ENCODE results near the gene AKNAD1. TPM values are rescaled to one million over a fixed set of nuclear protein-coding genes. Genes with fewer than 3 reads are reported as not detected.

AKNAD1 gene
- total RNA-seq, 1 donor: 0.86 TPM

GRCh38 chr1:108878678-108879077, 21.8 kb upstream of the AKNAD1 start:
- no peak for DNase-seq (ENCODE audit: low read depth)
- no peak overlapping the region for H3K4me3 ChIP-seq (ENCODE audit: low read depth, low read length)
- TF ChIP-seq CTCF (IDR thresholded peaks at IDR 0.05; ENCODE audit: insufficient read depth, low read depth, low read length): no peak

- H3K4me3 ChIP-seq (ENCODE audit: low read depth, low read length): peak overlapping the region; percentile 96
- no peak for TF ChIP-seq CTCF (IDR thresholded peaks at IDR 0.05; ENCODE audit: insufficient read depth, low read depth, low read length)
- DNase-seq (ENCODE audit: low read depth): no peak
Observed at GRCh38 chr1:108878160-108878469, 21.2 kb upstream of the AKNAD1 start.

GRCh38 chr1:108877348-108878159, 20.7 kb upstream of the AKNAD1 start:
- peak; percentile 34 for DNase-seq (ENCODE audit: low read depth)
- TF ChIP-seq CTCF (IDR thresholded peaks at IDR 0.05; ENCODE audit: insufficient read depth, low read depth, low read length): no peak
- H3K4me3 ChIP-seq (ENCODE audit: low read depth, low read length): peak overlapping the region; percentile 96

GRCh38 chr1:108871050-108871724, 14.3 kb upstream of the AKNAD1 start:
- no peak for DNase-seq (ENCODE audit: low read depth)
- TF ChIP-seq CTCF (IDR thresholded peaks at IDR 0.05; ENCODE audit: insufficient read depth, low read depth, low read length): no peak
- no peak overlapping the region for H3K4me3 ChIP-seq (ENCODE audit: low read depth, low read length)

GRCh38 chr1:108865316-108865910, 8.5 kb upstream of the AKNAD1 start:
- no peak for TF ChIP-seq CTCF (IDR thresholded peaks at IDR 0.05; ENCODE audit: insufficient read depth, low read depth, low read length)
- no peak for DNase-seq (ENCODE audit: low read depth)
- no peak overlapping the region for H3K4me3 ChIP-seq (ENCODE audit: low read depth, low read length)

GRCh38 chr1:108863984-108864383, 7.1 kb upstream of the AKNAD1 start:
- DNase-seq (ENCODE audit: low read depth): no peak
- TF ChIP-seq CTCF (IDR thresholded peaks at IDR 0.05; ENCODE audit: insufficient read depth, low read depth, low read length): no peak

More at GRCh38 chr1:108863984-108864383, 7.1 kb upstream of the AKNAD1 start:
- no peak overlapping the region for H3K4me3 ChIP-seq (ENCODE audit: low read depth, low read length)
